Measurements from ENCODE around the gene CAMK1G. TPM values are rescaled to one million over a fixed set of nuclear protein-coding genes. Genes with fewer than 3 reads are reported as not detected.

Gene CAMK1G
- total and polyA plus RNA-seq, 9 of the 15 experiments (the other 6 are each of a cell fraction or from before 2014, with no cell fraction given), result not detected

GRCh38 chr1:209560529-209560928, 23.0 kb upstream of the CAMK1G start (continued):
- no peak for TF ChIP-seq DMBX1 (CRISPR knock-in tag; IDR thresholded peaks at IDR 0.05; ENCODE audit: borderline replicate concordance)
- no peak for TF ChIP-seq COPS2 (conservative IDR thresholded peaks at IDR 0.05)
- TF ChIP-seq PHB2 (IDR thresholded peaks at IDR 0.05; ENCODE audit: low read depth), result no peak
- TF ChIP-seq ASH1L (IDR thresholded peaks at IDR 0.05; ENCODE audit: borderline replicate concordance, low read depth, partially characterized antibody), result no peak
- no peak for TF ChIP-seq PURB (CRISPR knock-in tag; IDR thresholded peaks at IDR 0.05; ENCODE audit: low read depth)
- TF ChIP-seq ZNF263 (CRISPR knock-in tag; IDR thresholded peaks at IDR 0.05; ENCODE audit: borderline replicate concordance), result no peak
- no peak for TF ChIP-seq NFE2 (IDR thresholded peaks at IDR 0.05; ENCODE audit: low read depth)
- TF ChIP-seq ZNF282 (CRISPR knock-in tag; IDR thresholded peaks at IDR 0.05), result no peak

GRCh38 chr1:209560952-209561351, 22.6 kb upstream of the CAMK1G start:
- no peaks in the 10 kb centered on the region for H3K9me3 ChIP-seq (replicated peaks; ENCODE audit: control insufficient read depth, insufficient read depth, low read depth, low read length)
- ChIA-PET POLR2A (no interaction called here), CTCF (ENCODE audit: low intra/inter-chr PET ratio) (no interaction called here)
- ATAC-seq (no peak), FAIRE-seq (no peak), DNase-seq (ENCODE audit: extremely low read depth in 1 of 4, low spot score in 3 of 4) (no peak)
- intact Hi-C loops (cut with micrococcal nuclease) (no loop called here), in situ Hi-C loops (cut with MboI) (no loop called here)
- H4K20me1 ChIP-seq (replicated peaks; ENCODE audit: control insufficient read depth, insufficient read depth, low read length), result no peaks in the 10 kb centered on the region
- H3K4me1 ChIP-seq (replicated peaks in 1 of 2; ENCODE audit: control insufficient read depth in 2 of 2, insufficient read depth in 2 of 2, low read length in 2 of 2), result no peaks in the 10 kb centered on the region
- no peak overlapping the region for H3K4me3 ChIP-seq
- H3K79me2 ChIP-seq (ENCODE audit: control insufficient read depth, insufficient read depth, low read length), result no peaks in the 10 kb centered on the region
- H3K27me3 ChIP-seq (ENCODE audit: control insufficient read depth in 2 of 2, insufficient read depth in 2 of 2, low read length in 2 of 2), result peaks cover 0 to 18% of the 10 kb centered on the region in 2 experiments; a peak in 2 of 5 replicates
- under 1% methylated on average over 10 of the region's 10 CpGs for WGBS (ENCODE audit: insufficient coverage, low coverage, missing lambda C conversion rate)
- H3K9ac ChIP-seq (ENCODE audit: insufficient read depth in 1 of 2, low read depth in 2 of 2, low read length in 2 of 2), result no peak overlapping the region
- H3K9me1 ChIP-seq (ENCODE audit: control insufficient read depth, insufficient read depth, low read length), result no peaks in the 10 kb centered on the region
- H2AFZ ChIP-seq (ENCODE audit: low read depth, low read length), result no peak overlapping the region
- no peak overlapping the region for H3K27ac ChIP-seq (ENCODE audit: extremely low read depth, low read depth, low read length)
- no peak overlapping the region for H3K4me2 ChIP-seq (ENCODE audit: insufficient read depth, low read length)
- no peaks in the 10 kb centered on the region for H3K36me3 ChIP-seq (ENCODE audit: control insufficient read depth, insufficient read depth, low read length)
- no TSS peak for BruUV-seq (replicated peaks)
- TF ChIP-seq ESRRB (CRISPR knock-in tag; IDR thresholded peaks at IDR 0.05; ENCODE audit: borderline replicate concordance), result no peak
- no peak for TF ChIP-seq ZSCAN32 (CRISPR knock-in tag; IDR thresholded peaks at IDR 0.05)
- TF ChIP-seq NR3C1 (CRISPR knock-in tag; IDR thresholded peaks at IDR 0.05), result no peak
- no peak for TF ChIP-seq KLF13 (tag; IDR thresholded peaks at IDR 0.05; ENCODE audit: borderline replicate concordance, low read depth)
- TF ChIP-seq SREBF2 (CRISPR knock-in tag; IDR thresholded peaks at IDR 0.05), result no peak
- TF ChIP-seq SRF (CRISPR knock-in tag; IDR thresholded peaks at IDR 0.05), result no peak
- no peak for TF ChIP-seq ZC3H4 (CRISPR knock-in tag; IDR thresholded peaks at IDR 0.05; ENCODE audit: borderline replicate concordance)
- TF ChIP-seq NCOA1 (IDR thresholded peaks at IDR 0.05; ENCODE audit: low read depth), result no peak
- TF ChIP-seq ZFX (CRISPR knock-in tag; IDR thresholded peaks at IDR 0.05), result no peak
- no peak for TF ChIP-seq RHOXF2B (CRISPR knock-in tag; conservative IDR thresholded peaks at IDR 0.05)
- no peak for TF ChIP-seq BCLAF1 (IDR thresholded peaks at IDR 0.05; ENCODE audit: borderline replicate concordance in 1 of 2, control insufficient read depth in 1 of 2, low read depth in 2 of 2, low read length in 1 of 2)
